H9 (cell line): ENCODE results near the gene RAB31. TPM values are rescaled to one million over a fixed set of nuclear protein-coding genes. Genes with fewer than 3 reads are reported as not detected.

Experiments used
- DNase-seq: peaks from one replicate; pipeline ENCODE4 v3.0.0-alpha.2; 2017
- H2AFZ ChIP-seq: one replicate; pipeline ENCODE4 v1.6.1; 2013; ENCODE audit warnings: mild to moderate bottlenecking, low read length, control low read depth, moderate library complexity
- H2AK5ac ChIP-seq: 2 replicates; pipeline ENCODE4 v1.6.1; 2013; ENCODE audit warnings: low read length, control low read depth, mixed read lengths; ENCODE audit not compliant: insufficient read length
- H2BK120ac ChIP-seq: one replicate; pipeline ENCODE4 v1.6.1; 2013; ENCODE audit warnings: low read depth, mild to moderate bottlenecking, low read length, control low read depth, inconsistent platforms; ENCODE audit not compliant: poor library complexity, severe bottlenecking
- H2BK12ac ChIP-seq: 2 replicates; pipeline ENCODE4 v1.6.1; 2013; ENCODE audit warnings: low read length, control low read depth, mixed read lengths, low read depth; ENCODE audit not compliant: insufficient read length
- H2BK15ac ChIP-seq: 2 replicates; pipeline ENCODE4 v1.6.1; 2013; ENCODE audit warnings: low read depth, low read length, control low read depth
- H2BK20ac ChIP-seq: one replicate; pipeline ENCODE4 v1.6.1; 2013; ENCODE audit warnings: low read depth, mild to moderate bottlenecking, low read length, control low read depth, inconsistent platforms; ENCODE audit not compliant: poor library complexity, severe bottlenecking
- H2BK5ac ChIP-seq: 2 replicates; pipeline ENCODE4 v1.6.1; 2013; ENCODE audit warnings: low read length, control low read depth, mixed read lengths; ENCODE audit not compliant: insufficient read length
- H3K14ac ChIP-seq: 2 replicates; pipeline ENCODE4 v1.6.1; 2013; ENCODE audit warnings: low read length, control low read depth; ENCODE audit not compliant: insufficient read depth
- H3K18ac ChIP-seq: 2 replicates; pipeline ENCODE4 v1.6.1; 2013; ENCODE audit warnings: low read depth, mild to moderate bottlenecking, mixed read lengths, low read length, control low read depth; ENCODE audit not compliant: insufficient read length
- H3K23ac ChIP-seq: 2 replicates; pipeline ENCODE4 v1.6.1; 2013; ENCODE audit warnings: low read length, control low read depth, mixed read lengths, low read depth; ENCODE audit not compliant: insufficient read length
- H3K23me2 ChIP-seq: 2 replicates; pipeline ENCODE4 v1.6.1; 2013; ENCODE audit warnings: low read depth, mild to moderate bottlenecking, mixed read lengths, low read length, control low read depth; ENCODE audit not compliant: insufficient read length, poor library complexity, severe bottlenecking
- H3K27ac ChIP-seq: 2 replicates; pipeline ENCODE4 v1.5.1; 2013; ENCODE audit warnings: low read length, control low read depth, mixed read lengths, low read depth; ENCODE audit not compliant: insufficient read length
- H3K27me3 ChIP-seq: 2 replicates; pipeline ENCODE4 v1.6.1; 2013; ENCODE audit warnings: low read length, control low read depth, inconsistent platforms; ENCODE audit not compliant: insufficient read depth
- H3K4ac ChIP-seq: 2 replicates; pipeline ENCODE4 v1.6.1; 2013; ENCODE audit warnings: low read depth, mild to moderate bottlenecking, control low read depth, inconsistent platforms, low read length, moderate library complexity
- H3K4me1 ChIP-seq: 2 replicates; pipeline ENCODE4 v1.6.1; 2013; ENCODE audit warnings: low read length, control low read depth, inconsistent platforms; ENCODE audit not compliant: insufficient read depth
- H3K4me2 ChIP-seq: 2 replicates; pipeline ENCODE4 v1.6.1; 2013; ENCODE audit warnings: low read length, control low read depth, mixed read lengths; ENCODE audit not compliant: insufficient read length, insufficient read depth
- H3K56ac ChIP-seq: 2 replicates; pipeline ENCODE4 v1.6.1; 2013; ENCODE audit warnings: low read depth, mild to moderate bottlenecking, mixed read lengths, low read length, control low read depth; ENCODE audit not compliant: insufficient read length
- H3K79me1 ChIP-seq: 2 replicates; pipeline ENCODE4 v1.6.1; 2013; ENCODE audit warnings: low read depth, mild to moderate bottlenecking, moderate library complexity, low read length, control low read depth, inconsistent platforms; ENCODE audit not compliant: insufficient read depth, poor library complexity, severe bottlenecking
- H3K79me2 ChIP-seq: 2 replicates; pipeline ENCODE4 v1.6.1; 2013; ENCODE audit warnings: low read length, control low read depth, inconsistent platforms; ENCODE audit not compliant: insufficient read depth
- H3K9ac ChIP-seq: 2 replicates; pipeline ENCODE4 v1.6.1; 2013; ENCODE audit warnings: low read length, control low read depth, mixed read lengths; ENCODE audit not compliant: insufficient read length; ENCODE audit errors: extremely low read depth
- H3K9me3 ChIP-seq: one replicate; pipeline ENCODE4 v1.6.1; 2013; ENCODE audit warnings: low read depth, low read length, inconsistent platforms; ENCODE audit not compliant: control insufficient read depth
- H3T11ph ChIP-seq: one replicate; pipeline ENCODE4 v1.6.1; 2013; ENCODE audit warnings: mild to moderate bottlenecking, low read length, control low read depth, inconsistent platforms
- H4K20me1 ChIP-seq: one replicate; pipeline ENCODE4 v1.6.1; 2013; ENCODE audit not compliant: control insufficient read depth, insufficient read length, insufficient read depth
- H4K5ac ChIP-seq: 2 replicates; pipeline ENCODE4 v1.6.1; 2013; ENCODE audit warnings: low read depth, mild to moderate bottlenecking, mixed read lengths, low read length, control low read depth; ENCODE audit not compliant: insufficient read length
- H4K8ac ChIP-seq: replicated peaks from 2 replicates; pipeline ENCODE4 v1.6.1; 2013; ENCODE audit warnings: low read length, control low read depth, mixed read lengths, low read depth; ENCODE audit not compliant: insufficient read length
- H4K91ac ChIP-seq: 2 replicates; pipeline ENCODE4 v1.6.1; 2013; ENCODE audit warnings: low read depth, mild to moderate bottlenecking, moderate library complexity, mixed read lengths, low read length, control low read depth; ENCODE audit not compliant: insufficient read length
- H3K27ac Mint-ChIP-seq, 3 experiments: 2 replicates in 2 of 3; 3 replicates in 1 of 3; pipeline ENCODE4 v1.8.0; 2020 to 2021; ENCODE audit warnings: mixed read lengths in 3 of 3, mild to moderate bottlenecking in 1 of 3, moderate library complexity in 1 of 3
- H3K27me3 Mint-ChIP-seq: 2 replicates; pipeline ENCODE4 v1.8.0; 2021; ENCODE audit warnings: low read depth, mild to moderate bottlenecking, moderate library complexity, mixed read lengths
- H3K36me3 Mint-ChIP-seq, 3 experiments: 2 replicates in 2 of 3; 3 replicates in 1 of 3; pipeline ENCODE4 v1.8.0; 2020 to 2021; ENCODE audit warnings: low read depth in 3 of 3, mixed read lengths in 3 of 3; ENCODE audit not compliant: insufficient read depth in 1 of 3
- H3K4me1 Mint-ChIP-seq, 2 experiments: 2 replicates each; pipeline ENCODE4 v1.8.0; 2020; ENCODE audit warnings: mixed read lengths in 2 of 2
- H3K4me3 Mint-ChIP-seq, 2 experiments: 2 replicates in 1 of 2; 3 replicates in 1 of 2; pipeline ENCODE4 v1.8.0; 2020 to 2021; ENCODE audit warnings: mild to moderate bottlenecking in 2 of 2, mixed read lengths in 2 of 2, moderate library complexity in 1 of 2
- H3K9me3 Mint-ChIP-seq, 2 experiments: 2 replicates in 1 of 2; 3 replicates in 1 of 2; pipeline ENCODE4 v1.8.0; 2020; ENCODE audit warnings: mild to moderate bottlenecking in 2 of 2, mixed read lengths in 2 of 2, moderate library complexity in 1 of 2
- CTCF ChIP-seq: fragments of 200-600 bp; sonication (generic); conservative IDR thresholded peaks from 3 replicates; pipeline ENCODE4 v1.8.0; 2021; ENCODE audit warnings: antibody characterized with exemption, mild to moderate bottlenecking
- WGBS: extraction: QIAGEN DNeasy Blood & Tissue Kit; methylation state at CpG from one replicate; pipeline ENCODE4 v1.1.7; 2013; ENCODE audit warnings: missing lambda C conversion rate, low lambda C conversion rate, mixed read lengths; ENCODE audit not compliant: insufficient read length; ENCODE audit errors: extremely low coverage; 5-methylcytosine and 5-hydroxymethylcytosine counted together
- total RNA-seq: library from RNA; stranded (reverse); gene quantifications from 2 replicates; pipeline ENCODE4 v1.2.1, GENCODE V29; 2021

The RAB31 gene
- total RNA-seq, 1 experiment from 2014 or later, result 22.4 TPM

- Histone ChIP-seq H3K4me2 (no peak overlapping the region), H2BK120ac (no peak overlapping the region), H3K4ac (no peak overlapping the region), H4K91ac (peak overlapping the region; percentile 83), H3K14ac (no peak overlapping the region), H4K5ac (no peak overlapping the region), H3T11ph (no peak overlapping the region), H3K9ac (no peak overlapping the region), H3K79me1 (no peaks in the 10 kb centered on the region), H3K4me1 (peaks cover 17% of the 10 kb centered on the region; the same call in 1 of the 2 replicates), H3K27me3 (no peaks in the 10 kb centered on the region; the same call in 1 of the 2 replicates), H4K20me1 (no peaks in the 10 kb centered on the region), H2BK15ac (no peak overlapping the region), H4K8ac (no peak overlapping the region), H3K9me3 (no peaks in the 10 kb centered on the region), H3K56ac (no peak overlapping the region), H2AFZ (no peak overlapping the region), H3K27ac (no peak overlapping the region), H3K23ac (no peak overlapping the region), H2BK5ac (no peak overlapping the region), H2BK20ac (no peak overlapping the region), H3K79me2 (no peaks in the 10 kb centered on the region), H2AK5ac (peak overlapping the region; percentile 26), H2BK12ac (no peak overlapping the region), H3K23me2 (no peaks in the 10 kb centered on the region), H3K18ac (peak overlapping the region; percentile 80)
- H3K9me3 Mint-ChIP-seq, result no peaks in the 10 kb centered on the region
- no peak overlapping the region; a peak in 1 of 7 replicates for H3K27ac Mint-ChIP-seq
- no peak for DNase-seq
- no peak for TF ChIP-seq CTCF
- H3K27me3 Mint-ChIP-seq, result 0 out of 2 replicates have a peak, but pooled peaks cover 2% of the 10 kb centered on the region
- peaks cover 56 to 59% of the 10 kb centered on the region in 2 experiments for H3K4me1 Mint-ChIP-seq
- peaks cover 0 to 5% (median 0%) of the 10 kb centered on the region in 3 experiments; a peak in 3 of 7 replicates for H3K36me3 Mint-ChIP-seq
- WGBS, result no CpG with 5 or more reads among the region's 10 CpGs
- H3K4me3 Mint-ChIP-seq, result no peak overlapping the region
These were observed 131.8 kb downstream of the RAB31 start for GRCh38 chr18:9839853-9840252.
